Gastrocnemius medialis (tissue), 4 donors: ENCODE measurements around the gene SALL3. TPM values are rescaled to one million over a fixed set of nuclear protein-coding genes. Genes with fewer than 3 reads are reported as not detected.

Experiments
- ATAC-seq, 2 donors: fragments of 150-250 bp; one replicate each; pipeline ENCODE4 v1.9.1; 2016
- DNase-seq, 2 donors: peaks; one replicate each; pipeline ENCODE4 v3.0.0-alpha.2; 2019
- H3K27ac ChIP-seq, 4 donors: fragments of 200-600 bp; sonication (generic); 1 replicate in 1 of 4; 2 replicates in 3 of 4; pipeline ENCODE4 v1.5.1; 2016 to 2018; ENCODE audit warnings: mild to moderate bottlenecking in 2 of 4, moderate library complexity in 1 of 4
- H3K27me3 ChIP-seq, 3 donors: fragments of 200-600 bp; sonication (generic) in 2 of 3; 1 replicate in 1 of 3; 2 replicates in 2 of 3; pipeline versions ENCODE4 v1.5.1 to v1.6.0; 2016 to 2019; ENCODE audit warnings: mild to moderate bottlenecking in 1 of 3, moderate library complexity in 1 of 3
- H3K36me3 ChIP-seq, 2 donors: fragments of 200-600 bp; sonication (generic) in 1 of 2; one replicate each; pipeline ENCODE4 v1.5.1; 2017 to 2018
- H3K4me1 ChIP-seq, 2 donors: fragments of 200-600 bp; sonication (generic) in 1 of 2; one replicate each; pipeline ENCODE4 v1.5.1; 2016 to 2017; ENCODE audit warnings: mild to moderate bottlenecking in 2 of 2
- H3K4me3 ChIP-seq, 4 donors: fragments of 200-600 bp; sonication (generic) in 3 of 4; 1 replicate in 1 of 4; 2 replicates in 3 of 4; pipeline ENCODE4 v1.5.1; 2016 to 2019; ENCODE audit warnings: mild to moderate bottlenecking in 2 of 4
- H3K9me3 ChIP-seq, 3 donors: fragments of 200-600 bp; sonication (generic) in 2 of 3; 1 replicate in 1 of 3; 2 replicates in 2 of 3; pipeline ENCODE4 v1.5.1; 2016 to 2019
- CTCF ChIP-seq, 5 experiments: fragments of 450-650 bp in 3 of 5; fragments of 200-600 bp in 2 of 5; sonication (generic) in 2 of 5; IDR thresholded peaks in 4 of 5; conservative IDR thresholded peaks in 1 of 5; 1 replicate in 4 of 5; 2 replicates in 1 of 5; pipeline ENCODE4 v1.5.1; 2016 to 2019; ENCODE audit warnings: antibody characterized with exemption in 5 of 5, mild to moderate bottlenecking in 3 of 5, moderate library complexity in 3 of 5
- POLR2A ChIP-seq, 2 donors: fragments of 450-650 bp; IDR thresholded peaks; one replicate each; pipeline ENCODE4 v1.6.1; 2017; ENCODE audit warnings: antibody characterized with exemption in 2 of 2, mild to moderate bottlenecking in 2 of 2, moderate library complexity in 2 of 2
- in situ Hi-C, 4 donors: fragments of 200-750 bp; cut with MboI; loops; one replicate each; pipeline versions ENCODE4 v1.15.0 to v1.8.0; 2017; ENCODE audit warnings: low sequenced_read_pairs in 4 of 4
- intact Hi-C: fragments of 100-400 bp; cut with DNase I; formaldehyde crosslinking; loops from one replicate; pipeline ENCODE4 v1.15.1; 2023; ENCODE audit warnings: low total_unique reads
- total RNA-seq, 4 donors: library from RNA; depleted of rRNA; stranded (reverse); fragments of >200 nt; gene quantifications; one replicate each; pipeline versions ENCODE4 v1.1.0 to v1.2.3, GENCODE V29; 2016

Gene SALL3
- total RNA-seq, 4 donors from 2014 or later = not detected

GRCh38 chr18:78973357-78974083 is 6.1 kb upstream of the SALL3 start:
- ATAC-seq (no peak), DNase-seq (no peak)
- H3K27ac ChIP-seq = no peak overlapping the region
- peaks cover 66 to 89% (median 76%) of the 10 kb centered on the region in 3 donors for H3K27me3 ChIP-seq
- no peak overlapping the region for H3K4me3 ChIP-seq
- H3K9me3 ChIP-seq = no peaks in the 10 kb centered on the region
- TF ChIP-seq POLR2A (IDR thresholded peaks at IDR 0.05) = no peak
- no peak for TF ChIP-seq CTCF (IDR thresholded peaks at IDR 0.05 in 4 of 5, conservative IDR thresholded peaks at IDR 0.05 in 1 of 5)
- no peaks in the 10 kb centered on the region for H3K36me3 ChIP-seq
- in situ Hi-C loops = no loop called here
- peaks cover 0 to 5% of the 10 kb centered on the region in 2 donors for H3K4me1 ChIP-seq
- intact Hi-C loops = no loop called here

- intact Hi-C loops (no loop called here), in situ Hi-C loops (no loop called here)
- no peaks in the 10 kb centered on the region for H3K9me3 ChIP-seq
- peaks cover 0 to 5% of the 10 kb centered on the region in 2 donors for H3K4me1 ChIP-seq
- TF ChIP-seq CTCF (IDR thresholded peaks at IDR 0.05 in 4 of 5, conservative IDR thresholded peaks at IDR 0.05 in 1 of 5) = no peak
- peaks cover 73 to 87% (median 78%) of the 10 kb centered on the region in 3 donors for H3K27me3 ChIP-seq
- H3K36me3 ChIP-seq = no peaks in the 10 kb centered on the region
- no peak overlapping the region for H3K27ac ChIP-seq
- no peak for ATAC-seq
- DNase-seq = no peak
- no peak overlapping the region for H3K4me3 ChIP-seq
These were observed 5.4 kb upstream of the SALL3 start for GRCh38 chr18:78974115-78974761.

GRCh38 chr18:78975292-78975691 is 4.3 kb upstream of the SALL3 start:
- intact Hi-C loops = no loop called here
- Histone ChIP-seq H3K27me3 (peaks cover 74 to 83% (median 80%) of the 10 kb centered on the region in 3 donors), H3K27ac (no peak overlapping the region), H3K4me3 (no peak overlapping the region), H3K9me3 (no peaks in the 10 kb centered on the region), H3K36me3 (no peaks in the 10 kb centered on the region), H3K4me1 (peaks cover 0 to 5% of the 10 kb centered on the region in 2 donors)
- TF ChIP-seq CTCF (IDR thresholded peaks at IDR 0.05 in 4 of 5, conservative IDR thresholded peaks at IDR 0.05 in 1 of 5) (no peak), POLR2A (IDR thresholded peaks at IDR 0.05) (no peak)
- DNase-seq (no peak), ATAC-seq (no peak)
- in situ Hi-C loops = loop anchor here in 1 of 4 donors (25.0 kb wide), 1 partner anchor 262 kb away; no protein-coding TSS in a partner anchor

- TF ChIP-seq POLR2A (IDR thresholded peaks at IDR 0.05) (no peak), CTCF (IDR thresholded peaks at IDR 0.05 in 4 of 5, conservative IDR thresholded peaks at IDR 0.05 in 1 of 5) (no peak)
- Histone ChIP-seq H3K9me3 (no peaks in the 10 kb centered on the region), H3K27ac (no peak overlapping the region), H3K36me3 (no peaks in the 10 kb centered on the region), H3K4me3 (no peak overlapping the region), H3K4me1 (peaks cover under 1 to 5% of the 10 kb centered on the region in 2 donors), H3K27me3 (peaks cover 79 to 85% (median 84%) of the 10 kb centered on the region in 3 donors)
- DNase-seq = no peak
- intact Hi-C loops = no loop called here
- in situ Hi-C loops = loop anchor here in 1 of 4 donors (25.0 kb wide), 1 partner anchor 261 kb away; no protein-coding TSS in a partner anchor
- no peak for ATAC-seq
These were observed 3.8 kb upstream of the SALL3 start for GRCh38 chr18:78975699-78976335.
